HEK293 (cell line): Measurements from ENCODE around the gene RAD21L1.

Experiments
- CTCF ChIA-PET: fragments of 350-600 bp; formaldehyde crosslinking; extraction: SDS; loops from one replicate; lab custom pipeline; 2021; ENCODE audit warnings: antibody characterized with exemption; lab: Yijun Ruan, JAX
- POLR2A ChIA-PET: fragments of 300-600 bp; formaldehyde crosslinking; extraction: SDS; loops from one replicate; lab custom pipeline; 2020; ENCODE audit warnings: antibody characterized with exemption, inconsistent platforms; lab: Yijun Ruan, JAX
- H3K27ac ChIP-seq: fragments of 200-500 bp; sonication (Bioruptor generic); 2 replicates; pipeline ENCODE4 v1.5.1; 2014; ENCODE audit warnings: low read depth, low read length, control low read depth, inconsistent platforms; ENCODE audit errors: extremely low read depth
- H3K36me3 ChIP-seq, 2 experiments: fragments of 200-500 bp in 1 of 2; sonication (Bioruptor generic) in 1 of 2; 1 replicate in 1 of 2; 2 replicates in 1 of 2; pipeline ENCODE4 v1.5.1; 2014 to 2017; ENCODE audit warnings: inconsistent platforms in 2 of 2, low read length in 2 of 2; ENCODE audit not compliant: control insufficient read depth in 2 of 2, insufficient read depth in 1 of 2
- H3K4me1 ChIP-seq: fragments of 200-500 bp; sonication (Bioruptor generic); 2 replicates; pipeline ENCODE4 v1.5.1; 2014; ENCODE audit warnings: mild to moderate bottlenecking, low read length, inconsistent platforms; ENCODE audit not compliant: control insufficient read depth, insufficient read depth
- H3K4me3 ChIP-seq: 2 replicates; pipeline ENCODE4 v1.5.1; 2011; ENCODE audit warnings: low read depth, mild to moderate bottlenecking, control low read depth, low read length, moderate library complexity
- H3K9me3 ChIP-seq: fragments of 200-500 bp; sonication (Bioruptor generic); 2 replicates; pipeline ENCODE4 v1.5.1; 2014; ENCODE audit warnings: low read depth, low read length, inconsistent platforms; ENCODE audit not compliant: control insufficient read depth, insufficient read depth
- GLIS1 ChIP-seq: fragments of 450-650 bp; formaldehyde crosslinking; IDR thresholded peaks from 2 replicates; pipeline ENCODE4 v1.5.1; 2016; ENCODE audit warnings: missing biosample characterization, missing genetic modification characterization
- HOXA7 ChIP-seq: sonication (generic); formaldehyde crosslinking; IDR thresholded peaks from 2 replicates; pipeline ENCODE4 v1.8.1; 2022; ENCODE audit warnings: missing genetic modification reagents, borderline replicate concordance
- KLF9 ChIP-seq: fragments of 450-650 bp; formaldehyde crosslinking; IDR thresholded peaks from 2 replicates; pipeline ENCODE4 v1.5.1; 2016; ENCODE audit warnings: missing biosample characterization, missing genetic modification characterization, low read depth
- SCRT1 ChIP-seq: fragments of 450-650 bp; formaldehyde crosslinking; IDR thresholded peaks from 2 replicates; pipeline ENCODE4 v1.5.1; 2016; ENCODE audit warnings: missing biosample characterization, missing genetic modification characterization, borderline replicate concordance
- SP3 ChIP-seq: fragments of 450-650 bp; formaldehyde crosslinking; IDR thresholded peaks from 2 replicates; pipeline ENCODE4 v1.5.1; 2016; ENCODE audit warnings: missing biosample characterization, missing genetic modification characterization
- ZBTB48 ChIP-seq: fragments of 450-650 bp; formaldehyde crosslinking; IDR thresholded peaks from 2 replicates; pipeline ENCODE4 v1.5.1; 2016; ENCODE audit warnings: missing biosample characterization, missing genetic modification characterization
- ZFHX2 ChIP-seq: fragments of 450-650 bp; formaldehyde crosslinking; conservative IDR thresholded peaks from 2 replicates; pipeline ENCODE4 v1.5.1; 2016; ENCODE audit warnings: missing biosample characterization, missing genetic modification characterization
- ZFP69B ChIP-seq: fragments of 450-650 bp; formaldehyde crosslinking; IDR thresholded peaks from 2 replicates; pipeline ENCODE4 v1.5.1; 2016; ENCODE audit warnings: missing biosample characterization, missing genetic modification characterization
- ZNF132 ChIP-seq: fragments of 450-650 bp; formaldehyde crosslinking; IDR thresholded peaks from 2 replicates; pipeline ENCODE4 v1.5.1; 2017; ENCODE audit warnings: missing biosample characterization, missing genetic modification characterization, borderline replicate concordance
- ZNF302 ChIP-seq: fragments of 450-650 bp; formaldehyde crosslinking; IDR thresholded peaks from 2 replicates; pipeline ENCODE4 v1.5.1; 2016; ENCODE audit warnings: missing biosample characterization, missing genetic modification characterization, low read depth
- ZNF335 ChIP-seq: fragments of 450-650 bp; formaldehyde crosslinking; conservative IDR thresholded peaks from 2 replicates; pipeline ENCODE4 v1.5.1; 2016; ENCODE audit warnings: missing biosample characterization, missing genetic modification characterization
- ZNF341 ChIP-seq: fragments of 450-650 bp; formaldehyde crosslinking; IDR thresholded peaks from 2 replicates; pipeline ENCODE4; 2016; ENCODE audit warnings: low read depth, missing biosample characterization, missing genetic modification characterization
- ZNF529 ChIP-seq: fragments of 450-650 bp; formaldehyde crosslinking; IDR thresholded peaks from 2 replicates; pipeline ENCODE4 v1.5.1; 2017; ENCODE audit warnings: missing genetic modification characterization, missing biosample characterization; ENCODE audit not compliant: insufficient replicate concordance
- ZNF660 ChIP-seq: fragments of 450-650 bp; IDR thresholded peaks from 2 replicates; pipeline ENCODE4 v1.5.1; 2018; ENCODE audit warnings: missing biosample characterization, mild to moderate bottlenecking, missing genetic modification characterization
- ZNF670 ChIP-seq: fragments of 450-650 bp; formaldehyde crosslinking; IDR thresholded peaks from 2 replicates; pipeline ENCODE4 v1.5.1; 2016; ENCODE audit warnings: missing biosample characterization, missing genetic modification characterization, low read depth
- ZNF707 ChIP-seq: fragments of 450-650 bp; formaldehyde crosslinking; IDR thresholded peaks from 2 replicates; pipeline ENCODE4 v1.5.1; 2016; ENCODE audit warnings: missing biosample characterization, missing genetic modification characterization
- ZNF785 ChIP-seq: fragments of 450-650 bp; formaldehyde crosslinking; IDR thresholded peaks from 2 replicates; pipeline ENCODE4 v1.5.1; 2016; ENCODE audit warnings: missing biosample characterization, missing genetic modification characterization
- TF ChIP-seq, protein P1 (sequence below): fragments of 450-650 bp; formaldehyde crosslinking; IDR thresholded peaks from 2 replicates; pipeline ENCODE4 v1.5.0; 2017; ENCODE audit warnings: missing biosample characterization, missing genetic modification characterization, borderline replicate concordance
- TF ChIP-seq, protein P2 (sequence below): fragments of 450-650 bp; IDR thresholded peaks from 2 replicates; pipeline ENCODE4 v1.5.1; 2018; ENCODE audit warnings: missing biosample characterization, missing genetic modification characterization
- TF ChIP-seq, protein P3 (sequence below): fragments of 450-650 bp; formaldehyde crosslinking; IDR thresholded peaks from 2 replicates; pipeline ENCODE4 v1.5.1; 2016; ENCODE audit warnings: missing biosample characterization, missing genetic modification characterization
- TF ChIP-seq, protein P4 (sequence below): fragments of 450-650 bp; formaldehyde crosslinking; IDR thresholded peaks from 2 replicates; pipeline ENCODE4 v1.5.1; 2017; ENCODE audit warnings: missing biosample characterization, missing genetic modification characterization
- TF ChIP-seq, protein P5 (sequence below): fragments of 450-650 bp; formaldehyde crosslinking; IDR thresholded peaks from 2 replicates; pipeline ENCODE4 v1.5.1; 2016; ENCODE audit warnings: missing biosample characterization, missing genetic modification characterization

RAD21L1 gene

DNA sequence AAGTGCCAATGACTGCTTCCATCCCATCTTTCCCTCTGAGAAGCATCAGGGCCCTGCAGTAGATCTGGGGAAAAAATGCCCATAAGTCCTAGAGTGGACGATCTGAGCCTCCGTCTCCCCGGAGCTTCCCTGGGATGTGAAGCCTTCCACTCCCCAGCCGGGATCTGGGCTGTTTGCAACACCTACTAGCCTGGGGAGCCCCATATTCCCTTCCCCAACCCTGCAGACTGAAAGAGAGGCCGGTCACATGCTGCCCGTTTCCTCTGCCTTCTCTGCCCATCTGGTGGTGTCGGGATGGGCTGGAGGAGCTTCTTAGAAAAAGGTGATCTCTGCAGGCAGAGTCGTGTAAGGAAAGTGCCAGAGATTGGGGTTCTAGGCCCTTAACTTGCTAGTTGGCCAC, 41.3 kb downstream of the RAD21L1 start:
- H3K4me3 ChIP-seq = no peak overlapping the region
- TF ChIP-seq ZBTB48 (tag by site-specific recombination) = no peak
- TF ChIP-seq, protein P1, sequence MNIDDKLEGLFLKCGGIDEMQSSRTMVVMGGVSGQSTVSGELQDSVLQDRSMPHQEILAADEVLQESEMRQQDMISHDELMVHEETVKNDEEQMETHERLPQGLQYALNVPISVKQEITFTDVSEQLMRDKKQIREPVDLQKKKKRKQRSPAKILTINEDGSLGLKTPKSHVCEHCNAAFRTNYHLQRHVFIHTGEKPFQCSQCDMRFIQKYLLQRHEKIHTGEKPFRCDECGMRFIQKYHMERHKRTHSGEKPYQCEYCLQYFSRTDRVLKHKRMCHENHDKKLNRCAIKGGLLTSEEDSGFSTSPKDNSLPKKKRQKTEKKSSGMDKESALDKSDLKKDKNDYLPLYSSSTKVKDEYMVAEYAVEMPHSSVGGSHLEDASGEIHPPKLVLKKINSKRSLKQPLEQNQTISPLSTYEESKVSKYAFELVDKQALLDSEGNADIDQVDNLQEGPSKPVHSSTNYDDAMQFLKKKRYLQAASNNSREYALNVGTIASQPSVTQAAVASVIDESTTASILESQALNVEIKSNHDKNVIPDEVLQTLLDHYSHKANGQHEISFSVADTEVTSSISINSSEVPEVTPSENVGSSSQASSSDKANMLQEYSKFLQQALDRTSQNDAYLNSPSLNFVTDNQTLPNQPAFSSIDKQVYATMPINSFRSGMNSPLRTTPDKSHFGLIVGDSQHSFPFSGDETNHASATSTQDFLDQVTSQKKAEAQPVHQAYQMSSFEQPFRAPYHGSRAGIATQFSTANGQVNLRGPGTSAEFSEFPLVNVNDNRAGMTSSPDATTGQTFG = no peak
- no peak for TF ChIP-seq ZNF660
- TF ChIP-seq ZFHX2 = no peak
- no peak for TF ChIP-seq ZFP69B (tag by site-specific recombination)
- TF ChIP-seq, protein P2, sequence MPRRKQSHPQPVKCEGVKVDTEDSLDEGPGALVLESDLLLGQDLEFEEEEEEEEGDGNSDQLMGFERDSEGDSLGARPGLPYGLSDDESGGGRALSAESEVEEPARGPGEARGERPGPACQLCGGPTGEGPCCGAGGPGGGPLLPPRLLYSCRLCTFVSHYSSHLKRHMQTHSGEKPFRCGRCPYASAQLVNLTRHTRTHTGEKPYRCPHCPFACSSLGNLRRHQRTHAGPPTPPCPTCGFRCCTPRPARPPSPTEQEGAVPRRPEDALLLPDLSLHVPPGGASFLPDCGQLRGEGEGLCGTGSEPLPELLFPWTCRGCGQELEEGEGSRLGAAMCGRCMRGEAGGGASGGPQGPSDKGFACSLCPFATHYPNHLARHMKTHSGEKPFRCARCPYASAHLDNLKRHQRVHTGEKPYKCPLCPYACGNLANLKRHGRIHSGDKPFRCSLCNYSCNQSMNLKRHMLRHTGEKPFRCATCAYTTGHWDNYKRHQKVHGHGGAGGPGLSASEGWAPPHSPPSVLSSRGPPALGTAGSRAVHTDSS (tag by site-specific recombination) = no peak
- TF ChIP-seq, protein P3, sequence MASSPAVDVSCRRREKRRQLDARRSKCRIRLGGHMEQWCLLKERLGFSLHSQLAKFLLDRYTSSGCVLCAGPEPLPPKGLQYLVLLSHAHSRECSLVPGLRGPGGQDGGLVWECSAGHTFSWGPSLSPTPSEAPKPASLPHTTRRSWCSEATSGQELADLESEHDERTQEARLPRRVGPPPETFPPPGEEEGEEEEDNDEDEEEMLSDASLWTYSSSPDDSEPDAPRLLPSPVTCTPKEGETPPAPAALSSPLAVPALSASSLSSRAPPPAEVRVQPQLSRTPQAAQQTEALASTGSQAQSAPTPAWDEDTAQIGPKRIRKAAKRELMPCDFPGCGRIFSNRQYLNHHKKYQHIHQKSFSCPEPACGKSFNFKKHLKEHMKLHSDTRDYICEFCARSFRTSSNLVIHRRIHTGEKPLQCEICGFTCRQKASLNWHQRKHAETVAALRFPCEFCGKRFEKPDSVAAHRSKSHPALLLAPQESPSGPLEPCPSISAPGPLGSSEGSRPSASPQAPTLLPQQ = no peak
- no peak for TF ChIP-seq HOXA7 (CRISPR knock-in tag)
- TF ChIP-seq ZNF707 (tag by site-specific recombination) = no peak
- no peak for TF ChIP-seq ZNF341 (tag by site-specific recombination)
- no peaks in the 10 kb centered on the region for H3K9me3 ChIP-seq
- peaks cover 0 to 19% of the 10 kb centered on the region in 2 experiments; a peak in 1 of 3 replicates for H3K36me3 ChIP-seq
- H3K27ac ChIP-seq = no peak overlapping the region
- ChIA-PET CTCF (interaction anchor here (0.6 to 1.0 kb wide), 3 partner anchors 15 to 83 kb away, joined by 3 read pairs; no protein-coding TSS in a partner anchor), POLR2A (interaction anchor here (0.9 to 1.7 kb wide), 5 partner anchors 9 to 125 kb away, joined by 3 to 6 read pairs (median 3); no protein-coding TSS in a partner anchor)
- peaks cover 7% of the 10 kb centered on the region for H3K4me1 ChIP-seq

DNA sequence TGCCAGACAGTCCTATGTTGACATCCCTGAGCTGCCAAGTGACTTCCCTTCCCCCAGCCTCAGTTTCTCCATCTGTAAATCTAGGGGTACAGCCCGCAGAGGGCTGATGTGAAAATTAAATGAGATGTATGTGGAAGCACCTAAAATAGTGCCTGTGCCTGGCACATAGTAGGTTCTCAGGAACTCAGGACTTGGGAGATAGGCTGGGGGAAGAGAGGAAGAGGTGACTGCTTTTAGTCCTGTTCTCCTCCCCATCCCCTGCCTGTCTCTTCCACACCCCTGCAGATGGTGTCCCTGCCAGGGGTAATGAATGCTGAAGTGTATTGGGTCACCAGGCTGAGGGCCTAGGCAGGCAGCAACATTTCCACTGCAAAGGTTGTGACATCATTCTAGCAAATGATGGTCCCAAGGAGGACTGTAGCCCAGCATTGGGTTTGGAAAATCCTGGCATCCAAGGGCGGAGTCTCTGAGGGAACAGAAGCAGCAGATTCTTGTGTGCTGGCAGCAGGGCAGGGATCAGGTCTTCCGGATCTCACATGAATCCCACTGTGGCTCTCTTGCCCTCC, 42.0 kb downstream of the RAD21L1 start:
- Histone ChIP-seq H3K9me3 (no peaks in the 10 kb centered on the region), H3K4me1 (peaks cover 7% of the 10 kb centered on the region), H3K4me3 (no peak overlapping the region), H3K36me3 (peaks cover 0 to 19% of the 10 kb centered on the region in 2 experiments; a peak in 1 of 3 replicates), H3K27ac (no peak overlapping the region)
- CTCF ChIA-PET = interaction anchor here (0.6 kb wide), 1 partner anchor 32 kb away, joined by 3 read pairs; no protein-coding TSS in a partner anchor
- POLR2A ChIA-PET = interaction anchor here (1.7 kb wide), 1 partner anchor 15 kb away, joined by 3 read pairs; no protein-coding TSS in a partner anchor
- TF ChIP-seq, protein P2 (tag by site-specific recombination) = no peak
- TF ChIP-seq ZNF670 = no peak
- no peak for TF ChIP-seq ZNF132 (tag by site-specific recombination)
- no peak for TF ChIP-seq ZNF785 (tag by site-specific recombination)
- TF ChIP-seq, protein P4, sequence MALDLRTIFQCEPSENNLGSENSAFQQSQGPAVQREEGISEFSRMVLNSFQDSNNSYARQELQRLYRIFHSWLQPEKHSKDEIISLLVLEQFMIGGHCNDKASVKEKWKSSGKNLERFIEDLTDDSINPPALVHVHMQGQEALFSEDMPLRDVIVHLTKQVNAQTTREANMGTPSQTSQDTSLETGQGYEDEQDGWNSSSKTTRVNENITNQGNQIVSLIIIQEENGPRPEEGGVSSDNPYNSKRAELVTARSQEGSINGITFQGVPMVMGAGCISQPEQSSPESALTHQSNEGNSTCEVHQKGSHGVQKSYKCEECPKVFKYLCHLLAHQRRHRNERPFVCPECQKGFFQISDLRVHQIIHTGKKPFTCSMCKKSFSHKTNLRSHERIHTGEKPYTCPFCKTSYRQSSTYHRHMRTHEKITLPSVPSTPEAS = no peak
- no peak for TF ChIP-seq ZNF529
- TF ChIP-seq ZNF302 = no peak
- TF ChIP-seq SCRT1 (tag by site-specific recombination) = no peak
- no peak for TF ChIP-seq SP3
- 0 out of 2 replicates have a peak, but pooled peaks have one; percentile 17 for TF ChIP-seq GLIS1 (tag by site-specific recombination)
- peak; percentile 59 for TF ChIP-seq ZNF335 (tag by site-specific recombination)
- TF ChIP-seq, protein P5, sequence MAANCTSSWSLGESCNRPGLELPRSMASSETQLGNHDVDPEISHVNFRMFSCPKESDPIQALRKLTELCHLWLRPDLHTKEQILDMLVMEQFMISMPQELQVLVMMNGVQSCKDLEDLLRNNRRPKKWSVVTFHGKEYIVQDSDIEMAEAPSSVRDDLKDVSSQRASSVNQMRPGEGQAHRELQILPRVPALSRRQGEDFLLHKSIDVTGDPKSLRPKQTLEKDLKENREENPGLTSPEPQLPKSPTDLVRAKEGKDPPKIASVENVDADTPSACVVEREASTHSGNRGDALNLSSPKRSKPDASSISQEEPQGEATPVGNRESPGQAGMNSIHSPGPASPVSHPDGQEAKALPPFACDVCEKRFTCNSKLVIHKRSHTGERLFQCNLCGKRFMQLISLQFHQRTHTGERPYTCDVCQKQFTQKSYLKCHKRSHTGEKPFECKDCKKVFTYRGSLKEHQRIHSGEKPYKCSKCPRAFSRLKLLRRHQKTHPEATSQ (tag by site-specific recombination) = no peak
- TF ChIP-seq ZBTB48 (tag by site-specific recombination) = 0 out of 2 replicates have a peak, but pooled peaks have one; percentile 60
- TF ChIP-seq KLF9 (tag by site-specific recombination) = no peak
- no peak for TF ChIP-seq HOXA7 (CRISPR knock-in tag)
- TF ChIP-seq, protein P3 = 0 out of 2 replicates have a peak, but pooled peaks have one; percentile 15
